IMR-90 (cell line): ENCODE measurements around the gene TMEM61. TPM values are rescaled to one million over a fixed set of nuclear protein-coding genes. Genes with fewer than 3 reads are reported as not detected.

Experiments
- ATAC-seq: fragments of 200-7000 bp; cut with Tn5 transposase; 2 replicates; pipeline ENCODE4 v1.9.1; 2020; ENCODE audit warnings: low read depth, mild to moderate bottlenecking, moderate library complexity
- BruUV-seq: library from RNA; stranded (reverse); fragments of 400-500 nt; replicated peaks from 2 replicates; lab custom pipeline; 2021; lab: Mats Ljungman, UMichigan
- CTCF ChIA-PET: fragments of 300-600 bp; formaldehyde crosslinking; extraction: SDS; loops from one replicate; lab custom pipeline; 2021; ENCODE audit warnings: antibody characterized with exemption; lab: Yijun Ruan, JAX
- POLR2A ChIA-PET: fragments of 300-600 bp; sonication (Branson Sonifier 250); formaldehyde crosslinking; loops from one replicate; lab custom pipeline; 2022; ENCODE audit warnings: antibody characterized with exemption; ENCODE audit not compliant: unreplicated experiment; lab: Charles Lee
- DNase-seq: peaks from one replicate; pipeline ENCODE4 v3.0.0; 2013
- H2AFZ ChIP-seq: replicated peaks from 2 replicates; pipeline ENCODE3; 2013; ENCODE audit warnings: low read length, mild to moderate bottlenecking; ENCODE audit not compliant: poor library complexity
- H2AK5ac ChIP-seq: 2 replicates; pipeline ENCODE4 v1.6.1; 2013; ENCODE audit warnings: low read depth, low read length, inconsistent platforms
- H2AK9ac ChIP-seq: replicated peaks from 2 replicates; pipeline ENCODE3; 2013; ENCODE audit warnings: mild to moderate bottlenecking, low read depth, low read length, moderate library complexity; ENCODE audit not compliant: poor library complexity
- H2BK120ac ChIP-seq: 2 replicates; pipeline ENCODE4 v1.6.1; 2013; ENCODE audit warnings: low read depth, low read length, inconsistent platforms
- H2BK15ac ChIP-seq: 3 replicates; pipeline ENCODE4 v1.6.1; 2013; ENCODE audit warnings: low read depth, low read length, inconsistent platforms
- H2BK20ac ChIP-seq: 2 replicates; pipeline ENCODE4 v1.6.1; 2013; ENCODE audit warnings: low read depth, mild to moderate bottlenecking, inconsistent platforms, low read length, moderate library complexity
- H2BK5ac ChIP-seq: 2 replicates; pipeline ENCODE4 v1.6.1; 2013; ENCODE audit warnings: mild to moderate bottlenecking, low read depth, low read length, inconsistent platforms; ENCODE audit not compliant: poor library complexity, severe bottlenecking
- H3K14ac ChIP-seq: replicated peaks from 2 replicates; pipeline ENCODE4 v1.6.1; 2013; ENCODE audit warnings: low read depth, low read length, inconsistent platforms
- H3K18ac ChIP-seq: 2 replicates; pipeline ENCODE4 v1.6.1; 2013; ENCODE audit warnings: low read depth, low read length, control low read depth
- H3K23ac ChIP-seq: 2 replicates; pipeline ENCODE4 v1.6.1; 2013; ENCODE audit warnings: low read depth, low read length, inconsistent platforms
- H3K27ac ChIP-seq: 2 replicates; pipeline ENCODE4 v1.5.1; 2013; ENCODE audit warnings: mild to moderate bottlenecking, control low read depth, low read length; ENCODE audit not compliant: insufficient read depth
- H3K27me3 ChIP-seq: 2 replicates; pipeline ENCODE4 v1.6.1; 2013; ENCODE audit warnings: low read length; ENCODE audit not compliant: control insufficient read depth, insufficient read depth
- H3K36me3 ChIP-seq: 2 replicates; pipeline ENCODE4 v1.6.1; 2013; ENCODE audit warnings: low read length, mixed read lengths; ENCODE audit not compliant: control insufficient read depth, insufficient read depth
- H3K4ac ChIP-seq: 2 replicates; pipeline ENCODE4 v1.6.1; 2013; ENCODE audit warnings: low read depth, low read length, inconsistent platforms
- H3K4me1 ChIP-seq: 2 replicates; pipeline ENCODE4 v1.6.1; 2013; ENCODE audit warnings: low read length, mixed read lengths; ENCODE audit not compliant: control insufficient read depth, insufficient read depth
- H3K4me2 ChIP-seq: 2 replicates; pipeline ENCODE4 v1.6.1; 2013; ENCODE audit warnings: low read depth, mild to moderate bottlenecking, control low read depth, low read length, moderate library complexity
- H3K4me3 ChIP-seq: 2 replicates; pipeline ENCODE4 v1.5.1; 2013; ENCODE audit warnings: low read depth, mild to moderate bottlenecking, control low read depth, low read length, moderate library complexity; ENCODE audit not compliant: insufficient read depth
- H3K56ac ChIP-seq: 2 replicates; pipeline ENCODE4 v1.6.1; 2013; ENCODE audit warnings: low read length, inconsistent platforms; ENCODE audit not compliant: insufficient read depth; ENCODE audit errors: extremely low read depth
- H3K79me1 ChIP-seq, 2 experiments: 2 replicates each; pipeline ENCODE4 v1.6.1; 2013; ENCODE audit warnings: low read length in 2 of 2, inconsistent platforms in 1 of 2, low read depth in 1 of 2
- H3K9ac ChIP-seq: 2 replicates; pipeline ENCODE4 v1.6.1; 2013; ENCODE audit warnings: low read depth, low read length, control low read depth
- H3K9me1 ChIP-seq: 2 replicates; pipeline ENCODE4 v1.6.1; 2013; ENCODE audit warnings: low read length, inconsistent platforms; ENCODE audit not compliant: insufficient read depth
- H3K9me3 ChIP-seq: 2 replicates; pipeline ENCODE4 v1.6.1; 2013; ENCODE audit warnings: low read length; ENCODE audit not compliant: control insufficient read depth, insufficient read depth
- H4K20me1 ChIP-seq: 2 replicates; pipeline ENCODE4 v1.6.1; 2013; ENCODE audit warnings: low read length, inconsistent platforms; ENCODE audit not compliant: insufficient read depth
- H4K5ac ChIP-seq: 2 replicates; pipeline ENCODE4 v1.6.1; 2013; ENCODE audit warnings: mild to moderate bottlenecking, low read depth, low read length, control low read depth
- H4K8ac ChIP-seq, 2 experiments: 2 replicates each; pipeline ENCODE4 v1.6.1; 2013; ENCODE audit warnings: low read depth in 2 of 2, low read length in 2 of 2, control low read depth in 1 of 2, inconsistent platforms in 1 of 2
- H4K91ac ChIP-seq: 2 replicates; pipeline ENCODE4 v1.6.1; 2013; ENCODE audit warnings: low read depth, low read length, inconsistent platforms; ENCODE audit not compliant: insufficient read depth
- BHLHE40 ChIP-seq: fragments of 150-350 bp; IDR thresholded peaks from 2 replicates; pipeline ENCODE4 v1.6.1; 2016; ENCODE audit warnings: mild to moderate bottlenecking, low read depth, low read length
- CEBPB ChIP-seq: IDR thresholded peaks from 2 replicates; pipeline ENCODE4 v1.6.1; 2012; ENCODE audit warnings: low read depth, low read length, improper control_type of control experiment
- CHD1 ChIP-seq: IDR thresholded peaks from 2 replicates; pipeline ENCODE4 v1.6.1; 2012; ENCODE audit warnings: low read depth, low read length, improper control_type of control experiment
- FOS ChIP-seq: fragments of 150-350 bp; IDR thresholded peaks from 2 replicates; pipeline ENCODE4 v1.6.1; 2016; ENCODE audit warnings: low read depth, low read length
- MAFK ChIP-seq: IDR thresholded peaks from 2 replicates; pipeline ENCODE4 v1.6.1; 2012; ENCODE audit warnings: low read depth, low read length, improper control_type of control experiment
- MAZ ChIP-seq: IDR thresholded peaks from 2 replicates; pipeline ENCODE4 v1.6.1; 2012; ENCODE audit warnings: low read depth, mild to moderate bottlenecking, low read length, improper control_type of control experiment, moderate library complexity, borderline replicate concordance
- MXI1 ChIP-seq: IDR thresholded peaks from 2 replicates; pipeline ENCODE4 v1.6.1; 2012; ENCODE audit warnings: low read depth, mild to moderate bottlenecking, low read length, moderate library complexity, borderline replicate concordance
- NFE2L2 ChIP-seq: fragments of 150-350 bp; IDR thresholded peaks from 2 replicates; pipeline ENCODE4 v1.6.1; 2016; ENCODE audit warnings: low read depth, mild to moderate bottlenecking, low read length
- POLR2A ChIP-seq: IDR thresholded peaks from 2 replicates; pipeline ENCODE4 v1.6.1; 2012; ENCODE audit warnings: mild to moderate bottlenecking, low read depth, low read length
- RAD21 ChIP-seq: IDR thresholded peaks from 2 replicates; pipeline ENCODE4 v1.6.1; 2012; ENCODE audit warnings: low read length, improper control_type of control experiment
- RCOR1 ChIP-seq: IDR thresholded peaks from 2 replicates; pipeline ENCODE4 v1.6.1; 2012; ENCODE audit warnings: mild to moderate bottlenecking, low read length, improper control_type of control experiment; ENCODE audit not compliant: insufficient replicate concordance
- RFX5 ChIP-seq: IDR thresholded peaks from 2 replicates; pipeline ENCODE4 v1.8.0; 2012; ENCODE audit warnings: low read depth, mild to moderate bottlenecking, low read length, moderate library complexity
- SMC3 ChIP-seq: fragments of 150-350 bp; IDR thresholded peaks from 2 replicates; pipeline ENCODE4 v1.6.1; 2016; ENCODE audit warnings: low read depth, mild to moderate bottlenecking, antibody characterized with exemption, low read length, moderate library complexity
- USF2 ChIP-seq: fragments of 150-350 bp; IDR thresholded peaks from 2 replicates; pipeline ENCODE4 v1.6.1; 2017; ENCODE audit warnings: mild to moderate bottlenecking, antibody characterized with exemption, low read length, low read depth
- WGBS, 2 experiments: methylation state at CpG; one replicate each; pipeline versions ENCODE4 v1.1.5 to v1.1.7; 2013; ENCODE audit warnings: missing lambda C conversion rate in 2 of 2; ENCODE audit not compliant: insufficient read length in 1 of 2; ENCODE audit errors: extremely low coverage in 2 of 2; 5-methylcytosine and 5-hydroxymethylcytosine counted together
- dilution Hi-C: fragments of 300-500 bp; cut with HindIII; formaldehyde crosslinking; loops from one replicate; pipeline ENCODE4 v1.14.3; 2018; ENCODE audit warnings: low sequenced_read_pairs; ENCODE audit not compliant: unreplicated experiment
- in situ Hi-C: fragments of 300-500 bp; cut with MboI; formaldehyde crosslinking; loops from 3 replicates; pipeline ENCODE4 v1.14.3; 2019; ENCODE audit warnings: low sequenced_read_pairs, inconsistent platforms, mixed read lengths
- intact Hi-C: fragments of 100-400 bp; cut with micrococcal nuclease; formaldehyde crosslinking; loops from 2 replicates; pipeline ENCODE4 v1.10.0; 2022
- polyA plus RNA-seq, 3 experiments: library from polyadenylated mRNA; depleted of rRNA; stranded (reverse); fragments of >200 nt; gene quantifications; 2 replicates each; pipeline ENCODE4 v1.2.3, GENCODE V29; 2012; ENCODE audit warnings: low replicate concordance in 1 of 3
- total RNA-seq: library from RNA; depleted of rRNA; stranded (reverse); fragments of >200 nt; gene quantifications from 2 replicates; pipeline ENCODE4 v1.2.3, GENCODE V29; 2012
- TF ChIP-seq, protein P1 (sequence below): fragments of 150-350 bp; IDR thresholded peaks from 2 replicates; pipeline ENCODE4 v1.6.1; 2016; ENCODE audit warnings: low read depth, mild to moderate bottlenecking, low read length, moderate library complexity, borderline replicate concordance
- TF ChIP-seq, protein P2 (sequence below): conservative IDR thresholded peaks from 2 replicates; pipeline ENCODE4 v1.5.1; 2012; ENCODE audit warnings: mild to moderate bottlenecking, low read depth, low read length, improper control_type of control experiment

TMEM61 gene
- total and polyA plus RNA-seq, 2 of the 4 experiments (the other 2 are of a cell fraction) = not detected

GRCh38 chr1:54968551-54968950 lies 11.9 kb upstream of the TMEM61 start:
- no peak overlapping the region for H4K91ac ChIP-seq
- dilution Hi-C loops = no loop called here
- H4K20me1 ChIP-seq = no peaks in the 10 kb centered on the region
- H3K9ac ChIP-seq = no peak overlapping the region
- POLR2A ChIA-PET = no interaction called here
- H2BK15ac ChIP-seq = no peak overlapping the region
- intact Hi-C loops = no loop called here
- CTCF ChIA-PET = no interaction called here
- H4K5ac ChIP-seq = no peak overlapping the region
- BruUV-seq = no TSS peak
- no peak overlapping the region for H2BK120ac ChIP-seq
- no peak for ATAC-seq
- peaks cover 11% of the 10 kb centered on the region for H3K27me3 ChIP-seq
- H3K23ac ChIP-seq = no peak overlapping the region
- no peak overlapping the region for H4K8ac ChIP-seq
- H3K79me1 ChIP-seq = no peaks in the 10 kb centered on the region
- DNase-seq = no peak
- H2AK5ac ChIP-seq = no peak overlapping the region
- no peak overlapping the region for H3K56ac ChIP-seq
- no peak overlapping the region for H3K4me3 ChIP-seq
- no peak overlapping the region for H3K4me2 ChIP-seq
- no peak overlapping the region for H3K14ac ChIP-seq
- TF ChIP-seq SMC3 (no peak), MAFK (no peak), MAZ (no peak), POLR2A (no peak), FOS (no peak), CHD1 (no peak), MXI1 (no peak), RFX5 (no peak), BHLHE40 (no peak), NFE2L2 (no peak), CEBPB (no peak), RAD21 (no peak), RCOR1 (no peak), USF2 (no peak)
- TF ChIP-seq, protein P1, sequence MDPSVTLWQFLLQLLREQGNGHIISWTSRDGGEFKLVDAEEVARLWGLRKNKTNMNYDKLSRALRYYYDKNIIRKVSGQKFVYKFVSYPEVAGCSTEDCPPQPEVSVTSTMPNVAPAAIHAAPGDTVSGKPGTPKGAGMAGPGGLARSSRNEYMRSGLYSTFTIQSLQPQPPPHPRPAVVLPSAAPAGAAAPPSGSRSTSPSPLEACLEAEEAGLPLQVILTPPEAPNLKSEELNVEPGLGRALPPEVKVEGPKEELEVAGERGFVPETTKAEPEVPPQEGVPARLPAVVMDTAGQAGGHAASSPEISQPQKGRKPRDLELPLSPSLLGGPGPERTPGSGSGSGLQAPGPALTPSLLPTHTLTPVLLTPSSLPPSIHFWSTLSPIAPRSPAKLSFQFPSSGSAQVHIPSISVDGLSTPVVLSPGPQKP = no peak
- TF ChIP-seq, protein P2, sequence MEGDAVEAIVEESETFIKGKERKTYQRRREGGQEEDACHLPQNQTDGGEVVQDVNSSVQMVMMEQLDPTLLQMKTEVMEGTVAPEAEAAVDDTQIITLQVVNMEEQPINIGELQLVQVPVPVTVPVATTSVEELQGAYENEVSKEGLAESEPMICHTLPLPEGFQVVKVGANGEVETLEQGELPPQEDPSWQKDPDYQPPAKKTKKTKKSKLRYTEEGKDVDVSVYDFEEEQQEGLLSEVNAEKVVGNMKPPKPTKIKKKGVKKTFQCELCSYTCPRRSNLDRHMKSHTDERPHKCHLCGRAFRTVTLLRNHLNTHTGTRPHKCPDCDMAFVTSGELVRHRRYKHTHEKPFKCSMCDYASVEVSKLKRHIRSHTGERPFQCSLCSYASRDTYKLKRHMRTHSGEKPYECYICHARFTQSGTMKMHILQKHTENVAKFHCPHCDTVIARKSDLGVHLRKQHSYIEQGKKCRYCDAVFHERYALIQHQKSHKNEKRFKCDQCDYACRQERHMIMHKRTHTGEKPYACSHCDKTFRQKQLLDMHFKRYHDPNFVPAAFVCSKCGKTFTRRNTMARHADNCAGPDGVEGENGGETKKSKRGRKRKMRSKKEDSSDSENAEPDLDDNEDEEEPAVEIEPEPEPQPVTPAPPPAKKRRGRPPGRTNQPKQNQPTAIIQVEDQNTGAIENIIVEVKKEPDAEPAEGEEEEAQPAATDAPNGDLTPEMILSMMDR = no peak
- peaks cover 8% of the 10 kb centered on the region; the same call in 1 of the 2 replicates for H3K9me1 ChIP-seq
- H2BK5ac ChIP-seq = no peak overlapping the region
- no peaks in the 10 kb centered on the region for H3K36me3 ChIP-seq
- no peak overlapping the region for H2BK20ac ChIP-seq
- H2AFZ ChIP-seq = no peak overlapping the region
- in situ Hi-C loops = no loop called here
- H3K4me1 ChIP-seq = peaks cover 2% of the 10 kb centered on the region
- no peaks in the 10 kb centered on the region for H3K9me3 ChIP-seq
- H3K27ac ChIP-seq = no peak overlapping the region
- H3K4ac ChIP-seq = no peak overlapping the region
- H2AK9ac ChIP-seq = no peak overlapping the region
- no peak overlapping the region for H3K18ac ChIP-seq
- WGBS, 2 experiments = 50% methylated on average over 1 of the region's 4 CpGs; no CpG with 5 or more reads in 1 of the 2 experiments
